ENCODE results near the gene ARFGEF2.
"Not testable (repeated sequence)": the region's sequence is repeated elsewhere in the genome, so short reads cannot be mapped to it uniquely, and the experiment has no call there.

Gene ARFGEF2

DNA sequence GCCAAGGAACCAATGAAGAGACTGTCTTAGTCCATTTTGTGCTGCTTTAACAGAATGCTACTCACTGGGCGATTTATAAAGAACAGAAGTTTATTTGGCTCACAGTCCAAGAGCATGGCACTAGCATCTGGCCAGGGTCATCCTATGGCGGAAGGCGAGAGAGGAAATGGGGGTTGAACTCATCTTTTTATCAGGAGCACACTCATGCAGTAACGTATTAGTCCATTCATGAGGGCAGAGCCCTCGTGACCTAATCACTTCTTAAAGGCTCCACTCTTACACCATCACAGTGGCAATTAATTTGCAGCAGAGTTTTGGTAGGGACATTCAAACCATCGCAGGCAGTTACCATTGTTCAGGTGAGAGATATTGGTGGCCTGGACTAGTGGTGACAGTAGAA is 8.5 kb downstream of the ARFGEF2 start:
- no peak for DNase-seq (ENCODE audit: low spot score)

DNA sequence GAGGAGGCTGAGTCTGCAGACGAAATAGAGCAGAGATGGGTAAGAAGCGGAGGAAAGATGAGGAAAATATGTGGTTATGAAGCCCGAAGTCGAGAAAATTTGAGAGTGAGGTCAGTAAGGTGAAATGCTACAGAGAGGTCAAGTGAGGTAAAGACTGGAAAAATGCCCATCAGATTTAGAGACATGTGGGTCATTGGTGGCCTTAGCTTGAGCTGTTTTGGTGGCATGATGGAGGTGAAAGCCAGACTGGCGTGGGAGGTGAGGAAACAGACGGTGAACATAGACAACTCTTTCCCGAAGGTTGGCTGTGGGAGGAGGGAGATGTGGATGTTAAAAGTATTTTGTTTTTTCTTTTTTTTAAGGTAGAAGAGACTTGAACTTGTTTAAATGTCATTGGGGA is 9.4 kb downstream of the ARFGEF2 start:
- no peak for DNase-seq (ENCODE audit: low spot score)

DNA sequence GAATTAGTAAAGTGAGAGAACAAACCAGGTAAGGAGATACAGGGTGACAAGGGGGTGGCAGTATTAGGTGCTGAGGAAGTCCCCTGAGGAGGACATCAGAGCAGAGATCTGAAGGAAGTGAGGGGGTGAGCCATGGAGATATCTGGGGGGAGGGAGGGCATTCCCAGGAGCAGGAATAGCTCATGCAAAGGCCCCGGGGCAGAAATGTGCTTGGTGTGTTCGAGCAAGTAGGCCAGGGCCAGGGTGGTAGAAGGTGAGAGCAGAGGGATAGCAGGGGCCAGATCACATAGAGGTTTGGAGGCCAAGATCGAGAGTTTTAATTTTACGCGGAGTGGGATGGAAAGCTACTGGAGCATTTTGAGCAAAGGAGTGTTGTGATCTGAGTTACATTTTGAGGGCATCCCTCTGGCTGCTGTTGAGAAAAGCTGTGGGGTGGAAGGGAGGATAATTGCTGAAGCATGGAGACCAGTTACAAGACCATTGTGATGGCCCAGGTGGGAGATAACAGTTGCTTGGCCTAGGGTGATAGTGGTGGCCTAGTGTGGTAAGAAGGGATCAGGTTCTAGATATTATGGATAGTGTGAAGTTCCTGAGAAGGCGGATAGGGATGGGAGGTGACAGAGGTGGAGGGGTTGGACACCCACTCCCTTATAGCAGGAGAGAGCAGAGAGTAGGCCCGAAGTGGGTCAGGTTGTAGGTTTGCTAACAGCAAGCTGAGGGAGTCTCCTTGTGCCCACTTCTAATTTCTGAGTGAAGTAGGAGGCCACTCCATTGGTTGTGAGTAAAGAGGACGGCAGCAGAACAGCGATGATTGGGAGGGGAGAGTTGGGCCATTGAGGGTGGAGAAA is 10.2 kb downstream of the ARFGEF2 start:
- no peak for DNase-seq (ENCODE audit: low spot score)

DNA sequence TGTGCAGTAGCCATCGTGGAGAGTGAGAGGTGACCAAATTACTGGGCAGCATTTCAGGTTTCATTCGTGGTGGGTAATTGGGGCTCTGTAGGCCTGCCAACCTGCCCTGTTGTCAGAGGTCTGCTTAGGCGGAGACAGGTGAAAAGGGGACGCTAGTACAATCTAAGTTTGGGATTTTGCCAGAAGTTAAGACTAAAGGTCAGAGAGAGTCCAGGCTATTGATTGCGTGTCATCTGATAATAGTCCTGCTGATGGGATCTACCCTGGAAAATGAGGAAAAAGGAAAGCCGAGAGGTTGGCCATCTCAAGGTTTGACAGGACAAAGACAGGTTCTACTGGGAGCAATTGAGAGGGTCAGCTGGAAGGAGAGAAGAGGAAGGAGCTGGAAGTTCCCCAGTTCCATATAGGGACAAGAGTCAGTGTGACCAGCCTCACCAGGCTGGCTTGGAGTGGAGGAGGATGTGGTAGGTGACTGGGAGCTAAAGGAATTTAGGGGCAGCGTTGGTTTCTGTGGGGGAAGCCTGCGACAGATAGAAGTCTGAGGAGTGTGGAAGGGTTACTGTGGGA is 10.9 kb downstream of the ARFGEF2 start:
- DNase-seq (ENCODE audit: low spot score): peak; percentile 50

DNA sequence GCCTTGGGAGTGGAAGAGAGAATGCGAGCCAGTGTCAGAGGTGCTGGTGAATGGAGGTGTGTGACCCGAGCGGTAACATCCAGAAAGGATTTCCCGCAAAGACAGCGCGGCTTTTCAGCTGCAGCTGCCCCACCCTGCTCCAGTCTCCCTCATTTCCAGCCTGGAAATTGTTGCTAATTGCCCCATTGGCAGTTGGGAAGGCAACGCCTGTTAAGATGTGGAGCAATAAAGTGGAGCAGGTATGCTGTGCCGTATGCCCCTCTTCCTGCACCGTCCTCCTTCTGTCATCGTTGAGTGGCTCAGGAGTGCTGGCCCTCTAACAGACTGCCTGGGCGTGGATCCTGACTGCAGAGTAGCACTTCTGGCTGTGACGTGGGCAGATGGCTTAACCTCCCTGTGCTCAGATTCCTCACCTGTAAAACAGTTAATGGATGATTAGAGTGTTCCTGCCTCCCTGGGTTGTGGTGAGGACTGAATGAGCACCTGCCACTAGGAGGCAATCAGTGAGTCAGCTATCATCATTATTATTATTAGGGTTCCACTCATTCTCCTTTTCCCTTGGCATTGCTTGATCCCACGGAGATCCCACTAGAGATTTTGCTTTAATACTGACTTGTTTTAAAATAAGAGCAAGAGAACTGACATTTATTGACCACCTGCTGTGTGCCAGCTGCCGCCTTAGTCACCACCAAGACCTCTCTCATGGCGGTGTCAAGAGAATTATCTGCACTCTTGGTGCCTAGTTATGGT is 11.7 kb downstream of the ARFGEF2 start:
- DNase-seq (ENCODE audit: low spot score): no peak

DNA sequence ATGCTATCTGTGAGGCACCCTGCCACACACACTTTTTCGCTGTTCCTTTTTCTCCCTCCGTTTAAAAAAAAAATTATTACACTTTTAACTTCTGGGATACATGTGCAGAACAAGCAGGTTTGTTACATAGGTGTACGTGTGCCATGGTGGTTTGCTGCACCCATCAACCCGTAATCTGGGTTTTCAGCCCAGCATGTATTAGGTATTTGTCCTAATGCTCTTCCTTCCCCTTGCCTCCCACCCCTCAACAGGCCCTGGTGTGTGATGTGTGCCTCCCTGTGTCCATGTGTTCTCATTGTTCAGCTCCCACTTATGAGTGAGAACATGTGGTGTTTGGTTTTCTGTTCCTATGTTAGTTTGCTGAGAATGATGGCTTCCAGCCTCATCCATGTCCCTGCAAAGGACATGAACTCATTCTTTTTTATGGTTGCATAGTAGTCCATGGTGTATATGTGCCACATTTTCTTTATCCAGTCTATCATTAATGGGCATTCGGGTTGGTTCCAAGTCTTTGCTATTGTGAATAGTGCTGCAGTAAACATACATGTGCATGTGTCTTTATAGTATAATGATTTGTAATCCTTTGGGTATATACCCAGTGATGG is 12.9 kb downstream of the ARFGEF2 start:
- DNase-seq (ENCODE audit: low spot score): not testable (repeated sequence)

DNA sequence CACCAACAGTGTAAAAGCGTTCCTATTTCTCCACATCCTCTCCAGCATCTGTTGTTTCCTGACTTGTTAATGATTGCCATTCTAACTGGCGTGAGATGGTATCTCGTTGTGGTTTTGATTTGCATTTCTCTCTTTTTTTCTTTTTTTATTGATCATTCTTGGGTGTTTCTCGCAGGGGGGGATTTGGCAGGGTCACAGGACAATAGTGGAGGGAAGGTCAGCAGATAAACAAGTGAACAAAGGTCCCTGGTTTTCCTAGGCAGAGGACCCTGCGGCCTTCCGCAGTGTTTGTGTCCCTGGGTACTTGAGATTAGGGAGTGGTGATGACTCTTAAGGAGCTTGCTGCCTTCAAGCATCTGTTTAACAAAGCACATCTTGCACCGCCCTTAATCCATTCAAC is 13.5 kb downstream of the ARFGEF2 start:
- DNase-seq (ENCODE audit: low spot score): not testable (repeated sequence)

DNA sequence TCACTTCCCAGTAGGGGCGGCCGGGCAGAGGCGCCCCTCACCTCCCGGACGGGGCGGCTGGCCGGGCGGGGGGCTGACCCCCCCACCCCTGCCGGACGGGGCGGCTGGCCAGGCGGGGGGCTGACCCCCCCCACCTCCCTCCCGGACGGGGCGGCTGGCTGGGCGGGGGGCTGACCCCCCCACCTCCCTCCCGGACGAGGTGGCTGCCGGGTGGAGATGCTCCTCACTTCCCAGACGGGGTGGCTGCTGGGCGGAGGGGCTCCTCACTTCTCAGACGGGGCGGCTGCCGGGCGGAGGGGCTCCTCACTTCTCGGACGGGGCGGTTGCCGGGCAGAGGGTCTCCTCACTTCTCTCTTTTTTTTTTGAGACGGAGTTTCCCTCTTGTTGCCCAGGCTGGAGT is 14.7 kb downstream of the ARFGEF2 start:
- not testable (repeated sequence) for DNase-seq (ENCODE audit: low spot score)

DNA sequence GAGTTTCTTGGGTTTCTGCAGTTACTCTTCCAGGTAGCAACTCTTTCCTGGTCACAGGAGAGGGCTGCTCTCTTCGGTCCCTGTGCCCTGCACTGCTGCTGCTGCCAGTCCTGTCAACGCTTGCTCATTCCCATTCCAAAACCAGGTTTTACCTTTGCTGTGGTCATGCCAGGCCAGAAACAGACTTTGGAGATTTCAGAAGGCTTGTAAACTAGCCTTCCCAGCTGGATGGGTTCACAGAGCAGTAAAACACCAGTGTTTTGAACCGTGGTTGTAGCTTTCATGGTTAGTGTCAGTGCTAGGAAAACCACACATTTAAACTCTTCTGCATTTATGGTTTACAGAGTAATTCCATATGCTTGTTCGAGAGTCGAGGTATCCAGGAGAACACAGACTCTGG is 16.2 kb downstream of the ARFGEF2 start:
- no peak for DNase-seq (ENCODE audit: low spot score)

DNA sequence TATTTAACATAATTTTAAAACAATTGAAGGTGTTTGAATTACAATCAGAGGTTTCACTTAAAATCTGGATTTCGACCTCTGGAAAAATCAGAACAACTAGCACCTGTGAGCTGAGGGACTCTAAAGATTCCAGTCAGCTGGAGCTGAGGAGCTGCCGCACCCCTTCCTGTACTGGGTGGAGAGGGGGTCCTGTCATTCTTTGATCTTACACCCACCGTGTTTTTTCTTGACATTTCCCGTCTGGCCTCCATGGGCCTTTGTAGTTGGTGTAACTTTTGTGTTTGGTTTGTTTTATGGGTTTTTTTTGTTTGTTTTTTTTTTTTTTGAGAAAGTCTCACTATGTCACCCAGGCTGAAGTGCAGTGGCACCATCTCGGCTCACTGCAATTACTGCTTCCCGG is 17.2 kb downstream of the ARFGEF2 start:
- DNase-seq (ENCODE audit: low spot score): no peak

DNA sequence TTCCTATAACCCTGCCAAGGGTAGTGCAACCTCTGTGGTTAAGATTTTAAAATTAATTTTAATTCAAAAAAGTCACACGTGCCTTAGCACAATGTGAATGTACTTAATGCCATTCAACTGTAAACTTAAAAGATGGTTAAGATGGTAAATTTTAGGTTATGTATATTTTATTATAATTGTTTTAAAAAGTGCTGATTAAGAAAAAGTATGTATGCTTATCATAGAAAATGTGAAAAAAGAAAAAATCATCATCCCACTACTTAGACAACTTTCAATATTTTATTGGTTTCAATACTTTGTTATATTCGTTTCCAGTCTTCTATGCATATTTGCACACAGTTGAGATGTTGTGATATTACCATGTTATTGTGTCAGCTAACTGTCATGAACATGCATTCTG is 18.7 kb downstream of the ARFGEF2 start:
- DNase-seq (ENCODE audit: low spot score): no peak

DNA sequence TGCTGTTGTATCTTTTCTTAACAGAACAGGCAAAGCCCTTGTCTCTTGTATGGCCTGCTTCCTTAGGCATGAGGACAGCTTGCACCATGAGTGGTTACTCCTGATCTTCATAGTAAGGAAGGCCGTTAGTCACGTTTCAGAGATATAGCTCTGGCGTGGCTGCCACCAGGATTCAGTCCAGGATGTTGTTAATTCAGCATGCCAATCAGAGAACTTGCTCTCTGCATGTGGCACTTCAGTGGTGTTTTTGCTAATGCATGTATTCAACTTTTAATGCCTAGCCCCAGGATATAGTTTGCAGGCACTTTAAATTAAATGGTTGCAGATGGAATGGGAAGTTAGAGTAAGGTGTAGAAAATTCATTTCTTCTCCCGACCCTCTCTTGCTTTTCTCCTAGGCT is 20.0 kb downstream of the ARFGEF2 start:
- DNase-seq (ENCODE audit: low spot score): no peak

DNA sequence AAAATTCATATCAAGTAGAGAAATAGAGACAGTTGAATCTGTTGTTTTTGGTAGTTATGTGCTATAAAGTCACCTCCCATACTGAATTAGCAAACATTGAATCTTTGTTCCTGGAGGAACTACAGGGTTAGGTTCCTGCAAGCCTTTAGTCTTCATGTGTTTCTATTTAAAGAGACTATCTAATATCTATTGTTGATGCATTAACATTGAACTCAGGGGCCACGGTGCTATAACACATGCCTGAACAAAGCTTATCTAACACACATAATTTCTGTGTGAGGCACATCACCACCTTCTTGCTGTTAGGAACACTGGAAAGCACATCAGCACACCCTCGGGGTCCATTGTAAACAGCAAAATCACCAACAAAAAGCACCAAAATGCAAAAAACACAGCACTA is 21.2 kb downstream of the ARFGEF2 start:
- DNase-seq (ENCODE audit: low spot score): no peak

DNA sequence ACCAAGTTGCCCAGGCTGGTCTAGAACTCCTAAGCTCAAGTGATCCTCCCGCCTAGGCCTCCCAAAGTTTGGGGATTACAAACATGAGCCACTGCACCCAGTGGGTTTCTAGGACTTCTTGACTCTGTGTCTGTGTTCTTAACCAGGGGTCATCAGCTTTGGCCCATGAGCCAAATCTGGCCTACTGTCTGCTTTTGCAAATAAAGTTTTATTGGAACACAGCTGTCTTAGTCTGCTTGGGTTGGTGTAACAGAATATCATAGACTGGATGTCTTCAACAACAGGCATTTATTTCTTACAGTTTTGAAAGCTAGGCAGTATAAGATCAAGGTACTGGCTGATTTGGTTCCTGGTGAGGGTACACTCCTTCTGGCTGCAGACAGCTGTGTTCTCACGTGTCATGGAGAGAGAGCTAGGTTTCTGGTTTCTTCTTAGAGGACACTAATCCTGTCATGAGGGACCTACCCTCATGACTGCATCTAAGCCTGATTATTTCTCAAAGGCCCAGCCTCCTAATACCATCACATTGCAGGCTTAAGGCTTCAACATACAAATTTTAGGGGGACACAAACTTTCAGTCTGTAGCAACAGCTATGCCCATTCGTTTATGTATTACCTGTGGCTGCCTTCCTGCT is 23.3 kb downstream of the ARFGEF2 start:
- no peak for DNase-seq (ENCODE audit: low spot score)

DNA sequence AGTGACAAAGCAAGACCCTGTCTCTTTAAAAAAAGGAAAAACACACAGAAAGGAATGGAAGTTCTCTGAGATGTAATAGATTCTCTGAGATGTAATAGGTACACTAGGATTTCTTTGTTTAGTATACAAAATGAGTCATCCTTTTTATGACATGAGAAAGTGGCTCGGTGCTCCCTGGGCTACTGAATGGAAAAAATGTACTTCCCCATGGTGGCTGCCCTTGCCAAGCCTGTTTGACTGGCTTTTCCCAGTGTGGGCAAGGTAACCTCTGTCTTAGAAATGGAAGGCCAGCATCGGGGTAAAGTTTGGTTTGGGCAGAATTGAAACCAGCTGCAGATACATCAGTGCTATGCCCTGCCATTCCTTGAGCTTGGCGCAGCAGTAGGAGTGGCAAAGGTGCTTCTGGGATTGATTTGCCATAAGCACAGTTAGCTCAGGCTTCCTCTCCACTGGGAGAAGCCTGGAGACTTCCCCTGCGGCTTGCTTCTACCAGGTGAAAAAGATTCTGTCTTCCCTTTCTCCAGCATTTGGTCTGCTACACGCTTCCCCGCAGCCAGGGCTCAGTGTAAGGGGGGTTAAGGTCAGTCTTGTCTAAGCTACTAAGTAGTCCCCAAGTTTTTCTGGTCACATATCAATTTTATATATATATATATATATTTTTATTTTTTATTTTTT is 24.5 kb downstream of the ARFGEF2 start:
- DNase-seq (ENCODE audit: low spot score): no peak

DNA sequence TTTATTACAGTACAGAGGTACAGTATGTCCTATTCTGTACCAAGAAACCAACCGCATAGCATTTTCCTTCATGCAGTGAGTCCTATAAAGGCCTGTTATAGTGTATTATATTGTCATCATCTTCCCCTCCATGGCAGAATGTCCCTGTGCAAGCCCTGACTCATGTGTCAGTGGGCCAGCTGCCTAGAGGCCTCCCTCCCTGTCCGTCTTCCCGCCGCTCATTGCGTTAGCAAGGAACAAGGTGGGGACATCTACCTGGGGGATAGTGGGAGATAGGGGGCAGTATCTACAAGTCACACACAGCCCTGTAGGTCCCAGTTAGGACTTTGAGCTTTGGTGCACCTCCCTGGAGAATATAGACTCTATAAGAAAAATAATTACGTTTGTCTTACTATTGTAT is 27.1 kb downstream of the ARFGEF2 start:
- DNase-seq (ENCODE audit: low spot score): no peak

DNA sequence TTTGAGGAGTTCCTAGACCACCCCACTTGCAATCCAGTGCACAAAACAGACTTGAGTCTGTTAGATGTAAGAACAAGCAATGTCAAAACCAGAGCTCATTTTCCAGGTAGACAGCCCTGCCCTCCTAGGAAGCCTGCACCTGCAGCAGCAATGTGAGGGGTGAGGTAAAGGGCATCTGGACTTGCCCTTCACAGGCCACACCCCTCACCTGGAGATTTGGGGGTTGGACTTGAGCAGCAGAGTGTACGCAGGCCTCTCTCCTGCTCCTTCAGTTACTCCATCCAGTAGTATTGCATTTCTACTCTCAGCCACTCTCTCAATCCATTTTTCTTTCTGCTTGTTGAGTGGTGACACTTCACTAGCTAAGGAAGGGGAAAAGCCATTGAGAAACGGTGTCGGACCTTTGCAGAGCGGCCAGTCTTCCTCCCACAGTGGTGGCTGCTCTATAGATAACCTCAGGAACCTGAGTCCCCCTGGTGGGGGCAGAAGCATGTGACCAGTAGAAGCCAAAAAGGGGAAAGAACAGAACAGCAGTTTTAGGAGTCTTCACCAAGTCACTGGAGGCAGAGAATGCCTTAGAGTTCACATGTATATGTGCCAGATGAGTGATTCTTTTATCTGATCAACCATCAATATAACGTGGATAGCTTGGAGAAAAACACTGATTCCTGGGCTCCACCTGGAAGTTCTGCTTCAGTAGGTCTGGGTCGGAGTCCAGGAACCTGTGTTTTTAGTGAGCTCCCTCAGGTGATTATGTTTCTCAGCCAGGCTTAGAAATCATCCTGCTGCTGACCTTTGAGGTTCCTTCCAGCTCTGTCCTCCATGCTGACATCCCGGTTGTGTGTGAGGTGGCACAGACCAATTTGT is 28.0 kb downstream of the ARFGEF2 start:
- DNase-seq (ENCODE audit: low spot score): no peak

DNA sequence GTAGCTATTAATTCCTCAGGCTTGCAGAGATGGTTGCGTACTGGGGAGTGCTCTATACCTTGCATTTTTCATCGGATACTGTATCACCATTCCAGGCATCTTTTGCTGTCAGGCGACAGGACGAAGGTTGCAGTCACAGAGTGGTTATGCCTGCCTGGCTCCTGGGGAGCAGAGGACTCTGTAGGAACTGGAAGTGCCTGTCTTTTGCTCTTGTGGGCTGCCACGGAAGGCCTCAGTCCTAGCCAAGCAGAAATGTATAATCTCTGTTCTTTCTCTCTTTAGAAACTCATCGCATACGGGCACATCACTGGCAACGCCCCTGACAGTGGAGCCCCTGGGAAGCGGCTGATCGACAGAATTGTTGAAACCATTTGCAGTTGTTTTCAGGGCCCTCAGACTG is 29.5 kb downstream of the ARFGEF2 start:
- DNase-seq (ENCODE audit: low spot score): no peak

DNA sequence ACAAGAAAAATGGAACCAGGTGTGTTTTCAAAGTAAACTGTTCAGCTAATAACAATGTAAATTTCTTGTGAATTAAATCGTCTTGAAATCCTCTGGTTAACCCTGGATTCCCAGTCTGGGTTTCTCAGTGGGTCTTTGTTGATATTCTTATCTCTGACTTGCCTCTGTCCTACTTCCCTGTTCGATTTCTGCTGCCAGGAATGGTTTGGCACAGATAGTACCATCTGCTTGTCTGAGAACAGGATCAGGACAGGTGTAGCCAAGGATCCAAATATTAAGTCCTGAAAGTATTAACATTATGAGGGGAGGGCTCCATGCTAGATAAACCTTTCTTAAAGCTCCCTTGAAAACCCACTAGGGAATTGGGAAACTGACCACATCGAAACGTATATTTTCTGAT is 30.1 kb downstream of the ARFGEF2 start:
- no peak for DNase-seq (ENCODE audit: low spot score)

DNA sequence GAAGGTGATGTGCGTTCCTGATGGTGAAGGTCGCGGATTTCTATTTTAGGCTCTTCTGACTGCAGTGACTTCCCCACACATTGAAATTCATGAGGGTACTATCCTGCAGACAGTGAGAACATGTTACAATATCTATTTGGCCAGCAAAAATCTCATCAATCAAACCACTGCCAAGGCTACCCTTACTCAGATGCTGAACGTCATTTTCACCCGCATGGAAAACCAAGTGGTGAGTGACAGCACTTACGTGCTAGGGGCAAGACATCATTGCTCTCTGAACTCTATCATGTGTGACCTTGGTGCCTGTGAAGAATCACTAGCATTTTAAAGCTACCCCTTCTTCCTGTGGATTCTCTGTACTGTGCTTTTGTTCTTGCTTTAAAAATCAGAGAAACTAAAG is 31.1 kb downstream of the ARFGEF2 start:
- DNase-seq (ENCODE audit: low spot score): no peak

DNA sequence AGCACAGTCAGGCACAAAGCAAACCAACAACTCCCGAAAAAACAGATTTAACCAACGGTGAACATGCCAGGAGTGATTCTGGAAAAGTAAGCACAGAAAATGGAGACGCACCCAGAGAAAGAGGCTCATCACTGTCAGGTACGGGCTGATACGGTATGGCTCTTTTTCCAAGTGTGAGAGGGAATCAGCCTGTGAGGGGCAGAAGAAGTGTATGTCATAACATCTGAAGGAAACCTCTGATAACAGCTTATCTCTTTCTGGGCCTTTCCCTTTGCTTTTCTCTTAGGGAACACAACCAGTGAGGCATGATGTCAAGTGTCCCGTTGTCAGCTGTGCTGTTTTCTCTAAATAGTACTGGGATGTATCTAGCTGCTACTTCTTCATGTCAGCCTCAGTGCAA is 32.1 kb downstream of the ARFGEF2 start:
- no peak for DNase-seq (ENCODE audit: low spot score)
